ENCODE data around the gene CEP112. TPM values are rescaled to one million over a fixed set of nuclear protein-coding genes. Genes with fewer than 3 reads are reported as not detected.
"Not testable (repeated sequence)": the region's sequence is repeated elsewhere in the genome, so short reads cannot be mapped to it uniquely, and the experiment has no call there.

Gene CEP112
- polyA plus RNA-seq, 1 donor (not counting 4 experiments of a cell fraction or from before 2014, with no cell fraction given), result 2.6 TPM

DNA sequence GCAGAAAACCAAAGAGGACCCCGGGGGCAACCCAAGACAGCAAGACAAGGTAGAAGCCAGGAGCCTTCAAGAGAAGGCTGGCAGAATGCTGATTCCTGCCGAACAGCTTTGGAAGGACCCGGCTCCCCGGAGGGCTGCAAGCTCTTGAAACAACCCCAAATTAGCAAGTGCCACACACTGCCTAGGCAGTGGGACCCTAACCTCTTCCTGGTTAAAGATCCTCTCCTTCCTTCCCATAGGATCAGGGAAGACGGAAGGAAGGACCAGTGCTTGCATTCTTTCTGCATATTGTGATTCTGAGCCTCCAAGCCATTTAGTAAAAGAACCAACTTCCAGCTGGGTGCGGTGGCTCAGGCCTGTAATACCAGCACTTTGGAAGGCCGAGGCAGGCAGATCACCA is 508.5 kb downstream of the CEP112 start:
- dilution Hi-C loops (cut with MboI; ENCODE audit: extremely low pct_ligation_motif_present, low sequenced_read_pairs), result no loop called here
- Histone ChIP-seq H3K9me3 (ENCODE audit: control insufficient read depth, low read depth, low read length) (no peaks in the 10 kb centered on the region), H3K9ac (ENCODE audit: control insufficient read depth, extremely low read depth, insufficient read depth, low read length) (no peak overlapping the region), H3K27ac (ENCODE audit: control insufficient read depth, insufficient read depth, low read length) (no peak overlapping the region), H3K4me3 (ENCODE audit: control insufficient read depth in 2 of 3, extremely low read depth in 1 of 3, insufficient read depth in 2 of 3, low read depth in 1 of 3, low read length in 3 of 3) (no peak overlapping the region), H3K4me1 (ENCODE audit: control insufficient read depth, extremely low read depth, insufficient read depth, low read length) (no peaks in the 10 kb centered on the region), H3K27me3 (ENCODE audit: control insufficient read depth, extremely low read depth, insufficient read depth, low read length) (no peaks in the 10 kb centered on the region), H3K36me3 (ENCODE audit: control insufficient read depth in 2 of 2, extremely low read depth in 1 of 2, insufficient read depth in 2 of 2, low read length in 2 of 2) (no peaks in the 10 kb centered on the region), H4K20me1 (ENCODE audit: control insufficient read depth, extremely low read depth, insufficient read depth, low read length) (no peaks in the 10 kb centered on the region), H2AFZ (ENCODE audit: control insufficient read depth, low read length) (no peak overlapping the region), H3K9me1 (ENCODE audit: control insufficient read depth, extremely low read depth, insufficient read depth, low read length) (no peaks in the 10 kb centered on the region), H3K79me2 (ENCODE audit: control insufficient read depth, insufficient read depth, low read length) (no peaks in the 10 kb centered on the region), H3K4me2 (ENCODE audit: control insufficient read depth, extremely low read depth, insufficient read depth, low read depth, low read length) (no peak overlapping the region)
- DNase-seq (ENCODE audit: low read depth, low spot score), result no peak
- TF ChIP-seq EZH2 (IDR thresholded peaks at IDR 0.05; ENCODE audit: low read length), result no peak
- TF ChIP-seq, protein P1, sequence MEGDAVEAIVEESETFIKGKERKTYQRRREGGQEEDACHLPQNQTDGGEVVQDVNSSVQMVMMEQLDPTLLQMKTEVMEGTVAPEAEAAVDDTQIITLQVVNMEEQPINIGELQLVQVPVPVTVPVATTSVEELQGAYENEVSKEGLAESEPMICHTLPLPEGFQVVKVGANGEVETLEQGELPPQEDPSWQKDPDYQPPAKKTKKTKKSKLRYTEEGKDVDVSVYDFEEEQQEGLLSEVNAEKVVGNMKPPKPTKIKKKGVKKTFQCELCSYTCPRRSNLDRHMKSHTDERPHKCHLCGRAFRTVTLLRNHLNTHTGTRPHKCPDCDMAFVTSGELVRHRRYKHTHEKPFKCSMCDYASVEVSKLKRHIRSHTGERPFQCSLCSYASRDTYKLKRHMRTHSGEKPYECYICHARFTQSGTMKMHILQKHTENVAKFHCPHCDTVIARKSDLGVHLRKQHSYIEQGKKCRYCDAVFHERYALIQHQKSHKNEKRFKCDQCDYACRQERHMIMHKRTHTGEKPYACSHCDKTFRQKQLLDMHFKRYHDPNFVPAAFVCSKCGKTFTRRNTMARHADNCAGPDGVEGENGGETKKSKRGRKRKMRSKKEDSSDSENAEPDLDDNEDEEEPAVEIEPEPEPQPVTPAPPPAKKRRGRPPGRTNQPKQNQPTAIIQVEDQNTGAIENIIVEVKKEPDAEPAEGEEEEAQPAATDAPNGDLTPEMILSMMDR (optimal IDR thresholded peaks at IDR 0.05 in 1 of 3, IDR thresholded peaks at IDR 0.05 in 1 of 3, conservative IDR thresholded peaks at IDR 0.05 in 1 of 3; ENCODE audit: extremely low read depth in 1 of 3, insufficient read depth in 2 of 3, low read length in 3 of 3), result no peak
- no peak for FAIRE-seq

- H3K9me3 ChIP-seq (ENCODE audit: control insufficient read depth, low read depth, low read length); H3K27ac ChIP-seq (ENCODE audit: control insufficient read depth, insufficient read depth, low read length); dilution Hi-C loops (cut with MboI; ENCODE audit: extremely low pct_ligation_motif_present, low sequenced_read_pairs); FAIRE-seq; H3K36me3 ChIP-seq (ENCODE audit: control insufficient read depth in 2 of 2, extremely low read depth in 1 of 2, insufficient read depth in 2 of 2, low read length in 2 of 2); H3K27me3 ChIP-seq (ENCODE audit: control insufficient read depth, extremely low read depth, insufficient read depth, low read length); H3K4me1 ChIP-seq (ENCODE audit: control insufficient read depth, extremely low read depth, insufficient read depth, low read length); H2AFZ ChIP-seq (ENCODE audit: control insufficient read depth, low read length); DNase-seq (ENCODE audit: low read depth, low spot score); H3K4me3 ChIP-seq (ENCODE audit: control insufficient read depth in 2 of 3, extremely low read depth in 1 of 3, insufficient read depth in 2 of 3, low read depth in 1 of 3, low read length in 3 of 3); H3K79me2 ChIP-seq (ENCODE audit: control insufficient read depth, insufficient read depth, low read length); H3K9ac ChIP-seq (ENCODE audit: control insufficient read depth, extremely low read depth, insufficient read depth, low read length); H4K20me1 ChIP-seq (ENCODE audit: control insufficient read depth, extremely low read depth, insufficient read depth, low read length); H3K9me1 ChIP-seq (ENCODE audit: control insufficient read depth, extremely low read depth, insufficient read depth, low read length); H3K4me2 ChIP-seq (ENCODE audit: control insufficient read depth, extremely low read depth, insufficient read depth, low read depth, low read length): not testable (repeated sequence)
Observed at GRCh38 chr17:65681763-65682162, 510.2 kb downstream of the CEP112 start.

DNA sequence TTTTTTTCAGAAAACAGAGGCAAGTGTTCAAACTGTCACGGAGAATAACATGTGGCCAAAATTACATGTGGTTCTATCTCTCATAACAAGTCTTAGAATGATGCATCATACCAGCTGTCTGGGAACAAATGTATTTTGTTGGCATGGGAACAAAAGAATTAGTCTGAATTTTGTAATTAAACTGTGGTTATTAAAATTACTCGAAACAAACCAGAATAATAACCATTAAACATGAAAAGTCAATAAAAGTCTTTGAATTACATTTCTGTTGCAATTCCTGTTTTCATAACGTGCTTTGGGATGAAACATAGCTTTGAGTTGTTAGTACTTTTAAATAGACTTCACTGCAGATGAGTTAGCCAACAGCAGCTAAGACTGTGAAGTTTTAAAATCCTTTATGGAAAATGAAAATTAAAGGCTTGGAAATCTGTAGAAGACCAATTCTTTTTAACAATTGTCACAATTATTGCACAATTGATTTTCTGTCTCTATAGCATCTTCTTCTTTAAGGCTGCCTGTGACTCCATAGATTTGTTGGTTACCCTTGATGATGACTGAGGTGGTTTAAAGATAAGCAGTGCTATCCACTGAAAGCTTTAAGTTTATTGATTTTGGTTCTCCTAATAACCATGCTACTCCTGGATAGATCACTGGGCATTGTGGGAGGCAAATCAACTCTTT is 512.6 kb downstream of the CEP112 start:
- FAIRE-seq, result no peak

More for the DNA sequence above, 512.6 kb downstream of the CEP112 start:
- Histone ChIP-seq H2AFZ (ENCODE audit: control insufficient read depth, low read length) (no peak overlapping the region), H4K20me1 (ENCODE audit: control insufficient read depth, extremely low read depth, insufficient read depth, low read length) (no peaks in the 10 kb centered on the region), H3K9me1 (ENCODE audit: control insufficient read depth, extremely low read depth, insufficient read depth, low read length) (no peaks in the 10 kb centered on the region), H3K4me1 (ENCODE audit: control insufficient read depth, extremely low read depth, insufficient read depth, low read length) (no peaks in the 10 kb centered on the region), H3K79me2 (ENCODE audit: control insufficient read depth, insufficient read depth, low read length) (no peaks in the 10 kb centered on the region), H3K9me3 (ENCODE audit: control insufficient read depth, low read depth, low read length) (no peaks in the 10 kb centered on the region), H3K4me2 (ENCODE audit: control insufficient read depth, extremely low read depth, insufficient read depth, low read depth, low read length) (no peak overlapping the region), H3K27ac (ENCODE audit: control insufficient read depth, insufficient read depth, low read length) (no peak overlapping the region), H3K36me3 (ENCODE audit: control insufficient read depth in 2 of 2, extremely low read depth in 1 of 2, insufficient read depth in 2 of 2, low read length in 2 of 2) (no peaks in the 10 kb centered on the region), H3K9ac (ENCODE audit: control insufficient read depth, extremely low read depth, insufficient read depth, low read length) (no peak overlapping the region), H3K27me3 (ENCODE audit: control insufficient read depth, extremely low read depth, insufficient read depth, low read length) (no peaks in the 10 kb centered on the region), H3K4me3 (ENCODE audit: control insufficient read depth in 2 of 3, extremely low read depth in 1 of 3, insufficient read depth in 2 of 3, low read depth in 1 of 3, low read length in 3 of 3) (no peak overlapping the region)
- DNase-seq (ENCODE audit: low read depth, low spot score), result no peak
- no peak for TF ChIP-seq EZH2 (IDR thresholded peaks at IDR 0.05; ENCODE audit: low read length)
- TF ChIP-seq, protein P1 (optimal IDR thresholded peaks at IDR 0.05 in 1 of 3, IDR thresholded peaks at IDR 0.05 in 1 of 3, conservative IDR thresholded peaks at IDR 0.05 in 1 of 3; ENCODE audit: extremely low read depth in 1 of 3, insufficient read depth in 2 of 3, low read length in 3 of 3), result no peak
- dilution Hi-C loops (cut with MboI; ENCODE audit: extremely low pct_ligation_motif_present, low sequenced_read_pairs), result no loop called here

Measured in keratinocyte (primary cell).